GM18511 (cell line): ENCODE measurements around the gene BRAT1.
"Not testable (repeated sequence)": the region's sequence is repeated elsewhere in the genome, so short reads cannot be mapped to it uniquely, and the experiment has no call there.

ENCODE experiments used
- ATAC-seq: cut with Tn5 transposase; IDR thresholded peaks from one replicate; pipeline ENCODE4 v1.9.1; 2021; ENCODE audit warnings: mild to moderate bottlenecking, moderate library complexity; ENCODE audit not compliant: unreplicated experiment

Gene BRAT1

DNA sequence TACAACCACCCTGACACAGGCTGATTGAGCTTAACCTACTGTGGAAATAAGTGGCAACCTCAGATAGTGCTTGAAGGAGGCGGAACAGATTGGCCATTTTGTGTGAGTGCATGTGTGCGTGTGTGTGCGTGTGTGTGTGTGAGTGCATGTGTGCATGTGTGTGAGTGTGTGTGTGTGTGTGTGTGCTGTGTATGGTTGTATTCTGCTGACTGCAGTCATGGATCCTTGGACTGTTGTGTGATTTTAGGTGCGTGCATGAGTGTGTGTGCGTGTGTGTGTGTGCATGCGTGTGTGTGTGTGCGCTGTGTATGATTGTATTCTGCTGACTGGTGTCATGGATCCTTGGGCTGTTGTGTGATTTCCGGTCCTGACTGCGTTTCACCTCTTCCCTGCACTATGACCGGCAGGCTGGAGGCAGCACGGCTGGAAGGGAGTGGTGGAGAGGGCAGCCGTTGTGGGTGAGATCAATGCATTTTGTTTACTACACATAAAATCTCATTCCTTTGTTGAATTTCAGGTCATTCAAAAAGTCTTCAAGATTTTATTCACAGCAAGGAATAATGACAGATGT lies 9.7 kb upstream of the BRAT1 start:
- ATAC-seq = no peak

DNA sequence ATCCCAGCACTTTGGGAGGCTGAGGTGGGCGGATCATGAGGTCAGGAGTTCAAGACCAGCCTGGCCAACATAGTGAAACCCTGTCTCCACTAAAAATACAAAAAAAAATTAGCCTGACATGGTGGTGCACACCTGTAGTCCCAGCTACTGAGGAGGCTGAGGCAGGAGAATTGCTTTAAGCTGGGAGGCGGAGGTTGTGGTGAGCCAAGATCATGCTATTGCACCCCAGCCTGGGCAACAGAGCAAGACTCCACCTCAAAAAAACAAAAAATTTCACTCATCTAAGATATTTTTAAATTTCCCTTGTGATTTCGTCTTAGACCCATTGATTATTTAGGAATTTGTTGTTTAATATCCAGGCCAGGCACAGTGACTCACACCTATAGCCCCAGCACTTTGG lies 8.6 kb upstream of the BRAT1 start:
- not testable (repeated sequence) for ATAC-seq

DNA sequence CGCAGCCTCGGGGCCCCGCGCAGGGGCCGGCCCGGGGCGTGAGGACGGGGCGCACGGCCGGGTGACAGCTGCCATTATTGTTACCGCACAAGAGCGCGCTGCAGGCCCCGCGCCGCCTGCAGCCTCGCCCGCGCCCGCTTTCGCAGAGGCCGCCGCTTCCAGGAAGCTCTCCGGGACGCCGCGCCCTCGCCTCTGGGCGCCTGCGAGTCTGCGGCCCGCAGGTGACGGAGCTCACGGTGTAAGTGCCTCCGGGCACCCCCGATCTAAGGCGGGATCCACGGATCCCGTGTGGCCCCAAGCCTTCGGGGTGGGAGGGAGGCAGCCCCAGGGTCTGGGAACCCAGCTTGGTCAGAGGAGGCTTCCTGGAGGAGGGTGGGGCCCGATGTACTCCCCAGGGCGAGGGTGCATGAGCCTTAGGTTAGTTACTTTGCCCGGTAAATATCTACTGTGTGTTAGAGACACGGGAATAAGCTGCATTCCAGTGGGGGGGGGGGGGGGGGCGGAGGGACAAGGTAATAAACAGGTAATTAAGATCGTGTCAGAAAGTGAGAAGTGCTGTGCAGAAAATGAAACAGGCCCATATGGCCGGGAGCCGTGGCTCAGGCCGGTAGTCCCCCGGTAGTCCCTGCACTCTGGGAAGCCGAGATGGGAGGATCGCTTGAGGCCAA lies 4.1 kb upstream of the BRAT1 start:
- peak; percentile 9 for ATAC-seq

DNA sequence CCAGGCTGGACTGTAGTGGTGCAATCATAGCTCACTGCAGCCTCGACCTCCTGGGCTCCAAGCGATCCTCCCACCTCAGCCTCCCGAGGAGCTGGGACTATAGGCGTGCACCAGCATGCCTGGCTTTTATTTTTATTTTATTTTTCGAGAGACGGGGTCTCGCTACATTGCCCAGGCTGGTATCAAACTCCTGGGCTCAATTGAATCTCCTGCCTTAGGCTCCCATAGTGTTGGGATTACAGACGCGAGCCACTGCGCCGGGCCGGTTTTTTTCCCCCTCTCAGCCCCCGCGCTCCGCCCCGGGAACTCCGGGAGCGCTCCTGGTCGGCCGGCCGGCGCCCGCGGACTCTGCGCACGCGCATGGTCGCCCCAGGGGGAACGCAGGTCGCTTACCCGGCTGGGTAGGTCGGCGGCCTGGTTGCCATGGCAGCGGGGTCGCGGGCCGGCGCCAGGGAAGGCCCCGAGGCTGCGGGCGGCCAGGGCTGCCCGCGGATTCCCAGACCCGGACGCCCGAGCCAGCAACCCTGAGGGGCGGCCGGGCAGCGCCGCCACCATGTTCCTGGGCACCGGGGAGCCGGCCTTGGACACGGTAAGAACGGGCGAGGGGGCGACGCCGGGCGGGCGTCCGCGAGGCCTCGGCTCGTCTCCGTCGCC lies 3.4 kb upstream of the BRAT1 start, which contains the start of gene IQCE:
Gene IQCE (plus strand): TSS at position 351 of the 654 bp plus-strand sequence. CDS start 203 bp downstream, at position 554.
- peak; percentile 49 for ATAC-seq

DNA sequence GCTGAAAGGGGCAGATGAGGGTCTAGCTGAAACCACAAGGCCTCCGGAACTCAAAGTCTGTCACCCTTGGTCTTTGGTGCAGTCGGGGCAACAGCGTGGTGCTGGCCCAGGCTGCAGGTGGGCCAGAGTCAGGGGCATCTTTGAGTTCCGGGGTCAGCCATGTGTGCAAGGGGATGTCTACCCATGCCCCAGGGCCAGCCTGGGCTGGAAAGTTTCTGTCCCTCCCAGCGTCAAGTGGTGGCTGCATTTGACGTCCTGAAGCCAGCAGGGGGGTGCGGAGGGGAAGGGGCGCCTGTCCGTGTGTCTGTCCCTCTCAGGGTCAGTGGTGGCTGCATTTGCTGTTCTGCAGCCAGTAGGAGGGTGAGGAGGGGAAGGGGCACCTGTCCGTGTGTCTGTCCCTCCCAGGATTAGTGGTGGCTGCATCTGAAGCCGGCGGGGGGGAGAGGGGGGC lies 638 bp downstream of the BRAT1 start:
- ATAC-seq = peak; percentile 1

DNA sequence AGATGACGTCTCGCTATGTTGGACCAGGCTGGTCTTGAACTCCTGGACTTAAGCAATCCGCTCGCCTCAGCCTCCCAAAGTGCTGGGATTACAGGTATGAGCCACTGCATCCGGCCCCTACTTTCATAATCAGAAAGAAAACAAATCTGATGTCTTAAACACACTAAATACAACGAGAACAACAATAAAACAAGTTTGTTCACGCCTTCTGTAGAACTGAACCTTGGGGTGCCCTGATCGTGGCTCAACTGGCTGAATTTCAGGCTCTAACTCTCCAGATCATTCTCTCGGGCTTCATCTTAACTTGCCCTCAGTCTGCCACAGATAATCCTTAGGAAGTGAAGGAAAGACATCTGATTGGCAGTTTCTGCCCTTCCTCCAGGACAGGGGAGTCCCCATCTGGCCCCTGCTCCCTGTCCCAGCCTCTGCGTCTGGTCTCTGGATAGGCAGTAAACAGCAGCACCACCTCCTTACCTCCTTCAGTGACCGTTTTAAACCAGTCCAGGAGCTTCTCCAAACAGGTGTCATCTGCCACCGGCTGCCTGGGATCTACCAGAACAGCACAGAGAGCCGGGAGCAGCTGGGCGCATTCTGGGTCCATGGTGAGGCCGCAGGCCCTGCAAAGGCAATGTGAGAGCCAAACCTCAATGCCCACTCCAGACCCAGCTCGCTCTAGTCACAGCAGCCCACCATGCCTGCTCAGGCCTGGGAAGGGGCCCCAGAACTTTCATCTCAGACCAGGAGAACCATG lies 1.3 kb downstream of the BRAT1 start:
- ATAC-seq = no peak

DNA sequence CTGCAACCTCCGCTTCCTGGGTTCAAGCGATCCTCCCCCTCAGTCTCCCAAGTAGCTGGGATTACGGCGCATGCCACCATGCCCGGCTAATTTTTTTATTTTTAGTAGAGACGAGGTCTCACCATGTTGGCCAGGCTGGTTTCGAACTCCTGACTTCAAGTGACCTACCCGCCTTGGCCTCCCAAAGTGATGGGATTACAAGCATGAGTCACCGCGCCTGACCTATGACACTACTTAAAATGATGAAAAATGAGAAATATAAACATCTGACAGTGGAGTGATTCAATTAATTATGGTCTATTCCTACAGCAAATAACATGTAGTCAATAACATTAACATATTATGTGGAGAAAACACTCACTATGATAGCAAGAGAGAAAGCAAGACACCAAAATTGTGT lies 2.2 kb downstream of the BRAT1 start:
- no peak for ATAC-seq

DNA sequence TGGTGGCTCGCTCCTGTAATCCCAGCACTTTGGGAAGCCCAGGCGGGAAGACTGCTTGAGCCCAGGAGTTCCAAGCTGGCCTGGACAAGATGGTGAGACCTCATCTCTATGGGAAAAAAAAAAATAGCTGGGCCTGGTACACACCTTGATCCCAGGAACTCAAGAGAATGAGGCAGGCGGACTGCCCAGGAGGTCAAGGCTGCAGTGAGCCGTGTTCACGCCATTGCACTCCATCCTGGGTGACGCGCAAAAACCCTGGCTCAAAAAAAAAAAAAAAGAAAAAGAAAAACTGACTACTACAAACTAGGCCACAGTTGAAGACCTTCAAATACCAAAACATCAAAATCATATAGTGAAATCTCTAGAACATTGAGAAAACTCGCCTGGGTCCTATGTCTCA lies 3.9 kb downstream of the BRAT1 start:
- ATAC-seq = no peak

DNA sequence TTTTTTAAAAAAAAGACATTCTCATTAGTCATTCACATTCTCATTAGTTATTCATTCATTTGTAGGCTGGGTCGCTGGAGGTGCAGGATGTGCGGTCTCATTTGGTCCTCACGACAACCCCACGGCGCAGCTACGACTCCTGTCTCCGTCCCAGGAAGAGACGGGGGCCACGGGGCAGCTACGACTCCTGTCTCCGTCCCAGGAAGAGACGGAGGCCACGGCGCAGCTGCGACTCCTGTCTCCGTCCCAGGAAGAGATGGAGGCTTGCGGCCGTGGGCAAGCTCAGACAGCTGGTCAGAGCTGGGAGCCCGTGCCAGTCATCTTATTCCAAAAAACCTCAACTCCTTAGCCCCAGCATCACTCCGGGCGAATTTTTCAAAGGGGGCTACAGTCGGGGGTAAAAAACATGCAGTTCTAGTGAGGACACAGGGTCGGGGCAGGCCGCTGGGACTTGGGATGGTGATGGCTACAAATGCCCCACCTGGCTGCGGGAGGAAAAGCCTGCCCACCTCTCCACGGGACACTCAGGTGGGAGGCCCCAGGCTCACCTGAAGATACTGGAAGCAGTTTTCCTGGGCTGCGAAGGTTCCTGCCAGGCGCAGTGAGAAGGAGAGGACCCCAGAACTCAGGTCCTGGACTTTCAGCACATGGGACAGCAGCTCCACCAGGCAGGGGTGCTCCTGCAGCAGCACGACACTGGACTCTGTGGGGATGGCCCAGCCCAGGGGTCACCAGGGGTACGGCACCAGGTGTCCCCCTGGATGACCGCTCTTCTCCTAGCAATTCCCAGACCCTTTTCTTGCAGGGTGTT lies 8.3 kb downstream of the BRAT1 start:
- no peak for ATAC-seq

DNA sequence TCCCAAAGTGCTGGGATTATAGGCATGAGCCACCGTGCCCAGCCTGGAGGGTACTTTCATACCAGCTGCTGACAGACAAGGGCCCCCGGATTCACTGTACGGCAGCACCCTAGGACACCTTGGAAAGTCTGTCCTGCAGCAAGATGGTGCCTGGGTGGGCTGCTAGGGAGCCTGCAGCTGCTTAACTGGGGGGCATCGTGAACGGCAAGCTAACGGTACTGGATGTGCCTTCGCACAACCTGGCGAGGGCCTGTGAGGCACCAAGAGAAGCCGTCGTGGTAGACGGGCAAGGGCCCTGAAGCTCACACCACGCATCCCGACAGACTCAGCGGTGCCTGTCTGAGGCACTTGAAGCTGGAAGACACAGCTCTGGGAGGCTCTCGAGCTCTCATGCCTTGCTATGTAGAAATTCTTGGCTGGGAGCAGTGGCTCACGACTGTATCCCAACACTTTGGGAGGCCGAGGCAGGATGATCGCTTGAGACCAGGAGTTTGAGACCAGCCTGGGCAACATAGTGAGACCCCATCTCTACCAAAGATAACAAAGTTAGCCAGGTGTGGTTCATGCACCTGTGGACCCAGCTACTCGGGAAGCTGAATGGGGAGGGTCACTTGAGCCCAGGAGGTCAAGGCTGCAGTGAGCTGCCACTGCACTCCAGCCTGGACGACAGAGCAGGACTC lies 9.4 kb downstream of the BRAT1 start:
- ATAC-seq = no peak

DNA sequence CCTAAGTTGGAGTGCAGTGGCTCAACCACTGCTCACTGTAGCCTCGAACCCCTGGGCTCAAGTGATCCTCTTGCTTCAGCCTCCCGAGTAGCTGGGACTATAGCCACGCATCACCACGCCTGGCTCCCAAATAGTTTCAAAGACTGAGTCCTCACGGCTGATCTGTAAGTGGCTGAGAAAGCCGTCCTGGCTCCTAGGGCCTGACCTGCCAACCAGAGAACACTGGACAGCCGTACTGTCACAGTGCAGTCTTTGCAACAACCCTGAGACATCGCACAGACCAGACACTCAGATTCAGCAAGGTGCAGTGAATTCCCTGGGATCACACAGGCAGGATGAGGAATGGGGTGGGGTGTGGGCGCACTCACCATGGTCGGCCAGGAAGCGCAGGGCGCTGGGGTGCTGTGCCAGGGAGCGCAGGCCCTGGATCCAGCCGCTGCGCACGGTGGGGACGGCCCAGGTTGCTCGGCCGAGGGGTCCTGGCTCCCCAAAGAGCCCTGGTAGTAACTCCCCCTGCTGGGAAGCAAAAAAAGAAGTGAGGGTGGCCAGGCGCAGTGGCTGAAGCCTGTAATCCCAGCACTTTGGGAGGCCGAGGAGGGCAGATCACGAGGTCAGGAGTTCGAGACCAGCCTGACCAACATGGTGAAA lies 10.7 kb downstream of the BRAT1 start:
- ATAC-seq = no peak

DNA sequence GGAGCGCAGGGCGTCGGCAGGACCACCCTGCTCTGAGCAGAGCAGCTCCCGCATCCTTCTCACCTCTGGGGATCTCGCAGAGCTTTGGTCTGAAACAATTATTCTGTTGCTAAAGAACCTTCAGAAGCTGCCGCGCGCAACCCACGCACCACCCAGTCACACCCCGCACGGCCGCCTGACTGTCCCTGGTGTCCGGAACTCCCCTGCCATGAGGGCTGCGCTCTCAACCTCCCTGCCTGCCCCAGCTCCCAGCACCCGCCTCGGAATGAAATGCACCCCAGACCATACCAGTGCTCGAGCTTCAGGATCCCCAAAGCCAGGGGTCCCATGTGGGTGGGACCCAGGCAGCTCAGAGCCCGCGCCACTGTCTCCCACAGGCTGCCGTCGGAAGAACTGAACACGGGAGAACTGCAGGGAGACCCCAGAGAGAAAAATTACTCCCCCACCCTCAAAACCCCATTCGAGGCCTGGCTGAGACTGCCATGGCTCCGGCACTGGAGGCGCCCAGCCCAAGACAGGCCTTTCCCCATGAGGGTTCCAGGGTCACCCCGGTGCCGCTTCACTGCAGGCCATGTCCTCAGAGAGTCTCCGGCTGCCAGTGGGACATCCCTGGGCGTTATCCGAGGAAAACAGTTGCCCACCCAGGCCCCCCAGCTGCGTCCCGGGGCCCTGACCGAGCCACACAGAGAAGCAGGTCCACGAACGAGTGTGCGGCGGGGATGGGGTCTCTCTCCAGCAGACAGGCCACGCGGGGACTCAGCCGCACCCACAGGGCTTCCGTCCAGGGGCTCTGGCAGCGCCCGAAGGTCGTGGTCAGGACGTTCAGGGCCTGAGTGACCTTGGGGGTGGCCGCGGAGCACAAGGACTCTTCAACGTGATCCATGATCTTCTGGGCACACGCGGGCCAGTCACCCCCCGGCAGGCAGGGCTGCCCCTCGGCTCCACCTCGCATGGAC lies 12.1 kb downstream of the BRAT1 start:
- no peak for ATAC-seq

DNA sequence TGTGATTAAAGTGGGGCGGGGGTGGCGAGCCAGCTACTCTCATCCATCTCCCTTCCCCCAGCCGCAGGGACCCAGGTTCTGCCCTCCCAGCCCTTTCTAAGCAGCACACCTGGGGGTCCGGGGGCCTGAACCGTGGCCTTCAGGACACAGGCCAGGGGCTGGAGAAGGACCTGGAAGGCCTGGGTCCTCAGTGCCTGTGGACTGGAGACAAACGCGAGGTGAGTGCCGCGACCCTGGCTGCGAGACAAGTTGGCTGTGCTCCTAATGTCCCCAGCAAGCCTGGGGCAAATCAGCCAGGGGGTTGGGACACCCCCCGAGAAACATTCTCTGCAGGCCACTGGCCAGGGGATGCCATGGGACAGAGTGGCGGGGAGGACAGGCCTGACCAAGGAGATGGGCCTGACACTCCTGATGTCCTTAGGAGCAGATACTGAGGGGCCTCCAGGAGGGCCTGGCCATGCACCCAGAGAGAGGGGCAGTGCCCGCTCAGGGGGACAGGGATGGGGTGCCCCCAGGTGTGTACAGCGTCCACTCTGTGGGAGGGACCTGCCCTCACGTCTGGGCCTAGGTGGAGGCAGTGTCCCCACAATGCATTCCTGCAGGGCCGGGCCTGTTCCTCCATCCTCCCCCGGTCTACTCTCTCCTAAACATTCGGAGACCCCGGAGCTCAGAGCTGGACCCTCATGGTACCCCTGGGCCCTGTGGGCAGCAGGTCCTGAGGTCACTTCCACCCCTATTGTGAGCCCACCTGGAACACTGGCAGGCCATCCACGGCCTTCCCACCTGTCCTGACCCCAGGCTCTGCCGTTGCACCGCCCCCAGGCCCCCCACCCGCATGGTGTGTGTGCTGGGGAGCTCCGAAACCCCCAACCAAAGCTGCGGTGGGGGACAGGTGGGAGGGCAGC lies 13.1 kb downstream of the BRAT1 start:
- no peak for ATAC-seq

DNA sequence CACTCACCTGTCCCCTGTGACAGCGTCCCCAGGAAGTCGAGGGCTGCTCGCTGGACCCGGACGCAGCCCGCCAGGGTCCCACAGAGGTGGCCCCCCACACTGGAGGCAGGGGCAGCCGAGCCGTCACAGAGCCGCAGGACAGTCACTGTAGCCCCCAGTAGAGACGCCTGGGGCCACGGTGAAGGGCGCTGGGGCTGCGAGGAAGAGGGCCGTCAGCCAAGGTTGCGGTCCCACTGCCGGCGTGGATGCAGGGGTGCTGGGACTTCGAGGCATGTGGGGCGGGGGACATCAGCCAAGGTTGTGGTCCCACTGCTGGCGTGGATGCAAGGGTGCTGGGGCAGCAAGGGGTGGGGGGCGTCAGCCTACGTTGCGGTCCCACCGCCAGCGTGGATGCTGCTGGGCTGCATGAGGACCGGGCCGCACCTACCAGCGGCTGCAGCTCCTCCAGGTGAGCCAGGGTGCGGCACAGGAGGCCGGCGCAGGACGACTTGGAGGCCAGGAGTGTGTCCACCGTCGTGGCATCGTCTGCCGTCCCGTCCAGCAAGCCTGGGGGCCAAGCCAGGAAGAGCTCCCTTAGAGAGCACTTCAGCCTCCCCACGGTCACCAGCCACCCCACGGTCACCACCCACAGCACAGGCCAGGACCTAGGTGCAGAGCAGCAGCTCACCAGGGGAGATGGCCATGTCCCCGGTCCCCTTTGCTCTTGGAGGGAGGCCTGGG lies 13.9 kb downstream of the BRAT1 start:
- no peak for ATAC-seq

DNA sequence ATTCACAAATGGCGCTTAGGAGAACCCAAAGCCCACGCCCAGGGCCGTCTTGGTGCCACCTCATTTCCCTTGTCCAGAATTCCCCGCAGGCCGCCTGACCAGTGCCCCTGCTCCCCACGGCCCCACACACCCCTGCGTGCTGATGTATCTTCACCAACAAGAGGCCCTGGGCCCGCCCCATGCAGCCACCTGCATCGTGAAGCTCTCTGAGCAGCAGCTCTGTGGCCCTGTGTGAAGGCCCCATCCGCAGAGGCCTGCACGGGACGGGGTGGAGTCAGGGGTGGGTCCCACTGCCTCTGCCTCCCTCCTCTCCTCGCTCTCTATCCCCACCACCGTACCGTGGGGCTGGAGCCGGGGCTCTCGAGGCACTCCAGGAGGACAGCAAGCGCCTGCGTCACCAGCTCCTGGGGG lies 14.7 kb downstream of the BRAT1 start:
- no peak for ATAC-seq

DNA sequence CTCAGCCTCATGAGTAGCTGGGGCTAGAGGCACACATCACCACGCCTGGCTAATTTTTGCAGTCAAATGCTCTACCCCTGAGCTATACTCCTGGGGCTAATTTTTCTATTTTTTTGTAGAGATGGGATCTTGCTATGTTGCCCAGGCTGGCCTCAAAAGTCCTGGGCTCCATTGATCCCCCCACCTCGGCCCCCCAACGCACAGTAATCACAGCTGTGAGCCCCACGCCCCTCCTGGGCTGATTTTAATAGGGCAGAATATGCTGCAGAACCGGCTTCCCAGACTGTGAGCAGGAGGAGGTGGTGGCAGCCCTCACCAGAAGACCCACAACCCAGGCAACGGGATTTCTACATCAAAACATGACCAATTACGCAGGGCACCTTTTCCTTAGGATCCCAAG lies 15.2 kb downstream of the BRAT1 start:
- no peak for ATAC-seq
